Thyroid gland (tissue), 4 donors: ENCODE data around the gene HRH1.

ENCODE experiments used
- CTCF ChIP-seq, 6 experiments: fragments of 200-600 bp in 3 of 6; fragments of 450-650 bp in 3 of 6; sonication (generic) in 3 of 6; IDR thresholded peaks; one replicate each; pipeline ENCODE4 v1.5.1; 2016 to 2019; ENCODE audit warnings: antibody characterized with exemption in 6 of 6, mild to moderate bottlenecking in 2 of 6, inconsistent platforms in 1 of 6, moderate library complexity in 1 of 6
- POLR2A ChIP-seq, 2 donors: fragments of 450-650 bp; IDR thresholded peaks; one replicate each; pipeline ENCODE4 v1.6.1; 2017; ENCODE audit warnings: antibody characterized with exemption in 2 of 2, mild to moderate bottlenecking in 2 of 2, moderate library complexity in 1 of 2

- no peak for TF ChIP-seq CTCF (IDR thresholded peaks at IDR 0.05)
- no peak for TF ChIP-seq POLR2A (IDR thresholded peaks at IDR 0.05)
Measured at GRCh38 chr3:11220230-11220629, 65.9 kb downstream of the HRH1 start.
